Astrocyte (in vitro differentiated cells and primary cell): ENCODE data around the gene MPO.

Experiments used
- EZH2 ChIP-seq: IDR thresholded peaks from 2 replicates; pipeline ENCODE4 v1.6.1; 2012; ENCODE audit warnings: mild to moderate bottlenecking, low read length, inconsistent platforms; ENCODE audit not compliant: insufficient read depth
- TF ChIP-seq, protein P1 (sequence below): IDR thresholded peaks from 2 replicates; pipeline ENCODE4 v1.5.1; 2011; ENCODE audit warnings: low read depth, mild to moderate bottlenecking, inconsistent platforms, low read length, moderate library complexity; ENCODE audit not compliant: insufficient read depth

DNA sequence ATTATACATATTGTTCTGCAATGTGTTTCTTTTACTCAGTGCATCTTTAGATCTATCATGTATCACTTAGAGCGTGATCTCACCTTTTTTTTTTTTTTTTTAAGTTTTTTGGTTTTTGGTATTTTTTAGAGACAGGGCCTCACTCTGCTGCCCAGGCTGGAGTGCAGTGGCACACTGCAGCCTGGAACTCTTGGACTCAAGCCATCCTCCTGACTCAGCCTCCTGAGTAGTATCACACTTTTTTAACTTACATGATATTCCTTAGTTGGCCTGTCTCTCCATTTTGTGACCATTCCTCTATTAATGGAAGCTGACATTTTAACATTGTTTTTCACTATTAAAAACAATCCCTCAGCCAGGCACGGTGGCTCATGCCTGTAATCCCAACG, 4.7 kb upstream of the MPO start:
- no peak for TF ChIP-seq EZH2
- TF ChIP-seq, protein P1, sequence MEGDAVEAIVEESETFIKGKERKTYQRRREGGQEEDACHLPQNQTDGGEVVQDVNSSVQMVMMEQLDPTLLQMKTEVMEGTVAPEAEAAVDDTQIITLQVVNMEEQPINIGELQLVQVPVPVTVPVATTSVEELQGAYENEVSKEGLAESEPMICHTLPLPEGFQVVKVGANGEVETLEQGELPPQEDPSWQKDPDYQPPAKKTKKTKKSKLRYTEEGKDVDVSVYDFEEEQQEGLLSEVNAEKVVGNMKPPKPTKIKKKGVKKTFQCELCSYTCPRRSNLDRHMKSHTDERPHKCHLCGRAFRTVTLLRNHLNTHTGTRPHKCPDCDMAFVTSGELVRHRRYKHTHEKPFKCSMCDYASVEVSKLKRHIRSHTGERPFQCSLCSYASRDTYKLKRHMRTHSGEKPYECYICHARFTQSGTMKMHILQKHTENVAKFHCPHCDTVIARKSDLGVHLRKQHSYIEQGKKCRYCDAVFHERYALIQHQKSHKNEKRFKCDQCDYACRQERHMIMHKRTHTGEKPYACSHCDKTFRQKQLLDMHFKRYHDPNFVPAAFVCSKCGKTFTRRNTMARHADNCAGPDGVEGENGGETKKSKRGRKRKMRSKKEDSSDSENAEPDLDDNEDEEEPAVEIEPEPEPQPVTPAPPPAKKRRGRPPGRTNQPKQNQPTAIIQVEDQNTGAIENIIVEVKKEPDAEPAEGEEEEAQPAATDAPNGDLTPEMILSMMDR: no peak
